A673 (cell line): ENCODE results near the gene SNRNP40.

Experiments used
- CTCF ChIP-seq: fragments of 300-800, 200-600 bp; sonication (generic); conservative IDR thresholded peaks from 2 replicates; pipeline ENCODE4 v1.5.1; 2017; ENCODE audit warnings: low read depth, mild to moderate bottlenecking, antibody characterized with exemption, low read length, moderate library complexity, mixed read lengths
- EZH2 ChIP-seq: fragments of 200-600 bp; sonication (generic); IDR thresholded peaks from 2 replicates; pipeline ENCODE4 v1.6.1; 2017; ENCODE audit warnings: borderline replicate concordance, low read depth, mild to moderate bottlenecking, mixed read lengths, antibody characterized with exemption, low read length; ENCODE audit not compliant: poor library complexity, severe bottlenecking

DNA sequence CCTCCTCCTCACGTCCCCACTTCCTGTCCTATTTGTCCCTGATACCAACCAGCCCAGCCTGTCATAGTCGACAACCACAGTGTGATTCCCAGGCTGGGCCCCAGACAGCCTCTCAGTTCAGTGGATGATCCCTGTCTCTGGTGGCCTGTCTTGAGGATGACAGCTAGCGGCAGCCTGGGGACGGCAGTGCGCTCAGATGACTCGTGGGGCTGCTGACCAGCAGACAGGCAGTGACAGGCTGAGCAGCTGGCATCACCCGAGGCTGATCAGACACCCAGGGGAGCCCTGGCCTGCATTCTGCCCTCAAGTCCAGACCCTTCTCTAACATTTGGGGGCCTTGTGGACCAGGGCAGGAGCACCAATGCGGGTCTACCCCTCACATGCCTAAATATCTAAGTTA lies 77.9 kb downstream of the SNRNP40 start:
- TF ChIP-seq CTCF (no peak), EZH2 (no peak)
